A549 (cell line): ENCODE measurements around the gene ELANE. TPM values are rescaled to one million over a fixed set of nuclear protein-coding genes. Genes with fewer than 3 reads are reported as not detected.

Source experiments
- ATAC-seq, 2 experiments: fragments of 200-7000 bp in 1 of 2; fragments of >200 bp in 1 of 2; cut with Nextera tagmentation in 1 of 2; cut with Tn5 transposase in 1 of 2; 3 replicates each; pipeline versions ENCODE4 v1.8.0 to v1.9.1; 2018 to 2020; ENCODE audit warnings: mild to moderate bottlenecking in 1 of 2, moderate library complexity in 1 of 2
- CTCF ChIA-PET: fragments of 300-600 bp; sonication (Branson Sonifier 250); formaldehyde crosslinking; extraction: SDS; loops from one replicate; lab custom pipeline; 2021; ENCODE audit warnings: antibody characterized with exemption, inconsistent platforms; lab: Yijun Ruan, JAX
- POLR2A ChIA-PET: fragments of 350-600 bp; formaldehyde crosslinking; extraction: SDS; loops from one replicate; lab custom pipeline; 2021; ENCODE audit warnings: antibody characterized with exemption, inconsistent platforms; lab: Yijun Ruan, JAX
- DNase-seq, 2 experiments: peaks; one replicate each; pipeline versions ENCODE4 v3.0.0 to v3.0.0-alpha.2; 2011 to 2016; ENCODE audit warnings: low read depth in 1 of 2, low spot score in 1 of 2
- FAIRE-seq: peaks from 2 replicates; lab custom pipeline; 2011; peaks lifted over from hg19 to GRCh38; lab: Jason Lieb, UNC
- H3K27ac ChIP-seq, 2 experiments: fragments of >200 bp; sonication (Bioruptor Twin); formaldehyde crosslinking; 3 replicates each; pipeline ENCODE4 v1.5.1; 2016 to 2017
- H3K4me1 ChIP-seq: fragments of >200 bp; sonication (Bioruptor Twin); formaldehyde crosslinking; 3 replicates; pipeline ENCODE4 v1.6.1; 2016
- H3K4me2 ChIP-seq: fragments of >200 bp; sonication (Bioruptor Twin); formaldehyde crosslinking; 3 replicates; pipeline ENCODE4 v1.6.1; 2016
- H3K4me3 ChIP-seq: fragments of >200 bp; sonication (Bioruptor Twin); formaldehyde crosslinking; 3 replicates; pipeline ENCODE4 v1.5.1; 2016
- H3K9me3 ChIP-seq: fragments of >200 bp; sonication (Bioruptor Twin); formaldehyde crosslinking; 3 replicates; pipeline ENCODE4 v1.6.1; 2016
- CBX8 ChIP-seq: fragments of 200-600 bp; sonication (generic); IDR thresholded peaks from 2 replicates; pipeline ENCODE4 v1.6.1; 2016
- CEBPB ChIP-seq, 2 experiments: fragments of >200 bp in 1 of 2; sonication (Bioruptor Twin) in 1 of 2; formaldehyde crosslinking in 1 of 2; IDR thresholded peaks; 2 replicates each; pipeline ENCODE4 v1.6.1; 2012 to 2016
- E2F6 ChIP-seq: IDR thresholded peaks from 2 replicates; pipeline ENCODE4 v1.6.1; 2012; ENCODE audit warnings: low read depth, borderline replicate concordance
- FOSB ChIP-seq: fragments of 250-450 bp; sonication (Bioruptor Pico); IDR thresholded peaks from 2 replicates; pipeline ENCODE4 v1.5.0; 2020; ENCODE audit warnings: mild to moderate bottlenecking, moderate library complexity
- FOSL2 ChIP-seq, 2 experiments: fragments of 450-650 bp in 1 of 2; fragments of >200 bp in 1 of 2; sonication (Bioruptor Twin) in 1 of 2; formaldehyde crosslinking; IDR thresholded peaks; 2 replicates each; pipeline versions ENCODE4 v1.5.0 to v1.6.1; 2016 to 2020; ENCODE audit warnings: mild to moderate bottlenecking in 1 of 2, moderate library complexity in 1 of 2
- GATA3 ChIP-seq: IDR thresholded peaks from 2 replicates; pipeline ENCODE4 v1.6.1; 2012; ENCODE audit warnings: borderline replicate concordance
- HMGXB4 ChIP-seq: fragments of 250-450 bp; sonication (Bioruptor Pico); IDR thresholded peaks from 2 replicates; pipeline ENCODE4 v1.5.0; 2021; ENCODE audit warnings: mild to moderate bottlenecking, moderate library complexity, borderline replicate concordance
- HOXB13 ChIP-seq: fragments of 250-450 bp; sonication (Bioruptor Pico); IDR thresholded peaks from 2 replicates; pipeline ENCODE4 v1.5.0; 2020; ENCODE audit warnings: low read depth, mild to moderate bottlenecking, moderate library complexity
- HOXB5 ChIP-seq: fragments of 250-450 bp; sonication (Bioruptor Pico); IDR thresholded peaks from 2 replicates; pipeline ENCODE4 v1.5.0; 2020; ENCODE audit warnings: mild to moderate bottlenecking, moderate library complexity
- JUN ChIP-seq, 2 experiments: fragments of >200 bp; sonication (Bioruptor Twin); formaldehyde crosslinking; IDR thresholded peaks; 2 replicates in 1 of 2; 3 replicates in 1 of 2; pipeline ENCODE4 v1.6.1; 2016 to 2017
- MAFK ChIP-seq: fragments of 450-650 bp; IDR thresholded peaks from 2 replicates; pipeline ENCODE4 v1.6.1; 2014; ENCODE audit not compliant: partially characterized antibody
- MAX ChIP-seq: IDR thresholded peaks from 2 replicates; pipeline ENCODE4 v1.6.1; 2012
- NFE2L2 ChIP-seq: fragments of 150-350 bp; conservative IDR thresholded peaks from 2 replicates; pipeline ENCODE4 v1.6.1; 2014; ENCODE audit warnings: low read length
- PBX3 ChIP-seq: IDR thresholded peaks from 2 replicates; pipeline ENCODE4 v1.6.1; 2012
- POLR2AphosphoS2 ChIP-seq: conservative IDR thresholded peaks from 2 replicates; pipeline ENCODE4 v1.6.1; 2012; ENCODE audit warnings: low read length, improper control_type of control experiment, inconsistent platforms
- RAD21 ChIP-seq, 2 experiments: fragments of >200 bp in 1 of 2; sonication (Bioruptor Twin) in 1 of 2; formaldehyde crosslinking in 1 of 2; IDR thresholded peaks in 1 of 2; conservative IDR thresholded peaks in 1 of 2; 2 replicates in 1 of 2; 3 replicates in 1 of 2; pipeline ENCODE4 v1.6.1; 2012 to 2018; ENCODE audit warnings: inconsistent platforms in 1 of 2
- RARB ChIP-seq: fragments of 250-450 bp; sonication (Bioruptor Pico); IDR thresholded peaks from 2 replicates; pipeline ENCODE4 v1.8.0; 2021; ENCODE audit warnings: mild to moderate bottlenecking, moderate library complexity
- TFCP2L1 ChIP-seq: fragments of 250-450 bp; sonication (Bioruptor Pico); IDR thresholded peaks from 2 replicates; pipeline ENCODE4 v1.5.0; 2021; ENCODE audit warnings: mild to moderate bottlenecking
- TP53 ChIP-seq: fragments of 250-450 bp; sonication (Bioruptor Pico); IDR thresholded peaks from 2 replicates; pipeline ENCODE4 v1.5.0; 2021; ENCODE audit warnings: mild to moderate bottlenecking, moderate library complexity
- USF2 ChIP-seq: fragments of 450-650 bp; IDR thresholded peaks from 2 replicates; pipeline ENCODE4 v1.6.1; 2014; ENCODE audit warnings: antibody characterized with exemption
- ZSCAN20 ChIP-seq: fragments of 250-450 bp; sonication (Bioruptor Pico); IDR thresholded peaks from 2 replicates; pipeline ENCODE4 v1.8.0; 2022; ENCODE audit warnings: mild to moderate bottlenecking, moderate library complexity
- WGBS: methylation state at CpG from one replicate; pipeline ENCODE4 v1.1.6; 2017; ENCODE audit errors: missing lambda C conversion rate; 5-methylcytosine and 5-hydroxymethylcytosine counted together
- polyA plus RNA-seq, 4 experiments: library from polyadenylated mRNA; depleted of rRNA in 3 of 4; stranded (reverse); fragments of >200 nt; fragmentation: RNase III in 1 of 4; extraction: RNeasy Plus Mini Kit Qiagen cat#74134 plus additional on column Dnase treatment in 1 of 4; gene quantifications; 2 replicates in 3 of 4; 3 replicates in 1 of 4; pipeline ENCODE4 v1.2.3, GENCODE V29; 2011 to 2017

ELANE gene
- polyA plus RNA-seq, 2 of the 4 experiments (the other 2 are of a cell fraction), result 0.15 to 0.35 TPM

- Histone ChIP-seq H3K4me3 (peak overlapping the region; percentile 42; the same call in 2 of the 3 replicates), H3K9me3 (no peaks in the 10 kb centered on the region), H3K4me1 (peaks cover 48% of the 10 kb centered on the region), H3K27ac (peak overlapping the region; percentile 95 to 98), H3K4me2 (peak overlapping the region; percentile 99)
- WGBS, result 8% methylated on average over 5 of the region's 27 CpGs
- ATAC-seq (peak; percentile 70 to 80), FAIRE-seq (no peak), DNase-seq (peak in 1 of 2 experiments; percentile 93)
- ChIA-PET CTCF (interaction anchor here (1.3 kb wide), 1 partner anchor 16 kb away, joined by 6 read pairs; no protein-coding TSS in a partner anchor), POLR2A (no interaction called here)
- TF ChIP-seq MAX (peak; percentile 55; the same call in 1 of the 2 replicates), E2F6 (peak; percentile 33; the same call in 1 of the 2 replicates), FOSL2 (IDR thresholded peaks at IDR 0.05) (no peak), FOSL2 (CRISPR knock-in tag; IDR thresholded peaks at IDR 0.05) (no peak)
These were observed 20.3 kb downstream of the ELANE start for GRCh38 chr19:872266-872951.

GRCh38 chr19:873084-873483, 21.0 kb downstream of the ELANE start:
- Histone ChIP-seq H3K27ac (peak overlapping the region; percentile 95 to 98; a peak in 5 of 6 replicates), H3K4me1 (peaks cover 48% of the 10 kb centered on the region), H3K9me3 (no peaks in the 10 kb centered on the region), H3K4me2 (peak overlapping the region; percentile 99; the same call in 1 of the 3 replicates), H3K4me3 (no peak overlapping the region)
- FAIRE-seq (no peak), DNase-seq (peak in 1 of 2 experiments; percentile 87), ATAC-seq (peak; percentile 42 to 67)
- TF ChIP-seq HOXB5, result no peak
- no peak for TF ChIP-seq CBX8
- no peak for TF ChIP-seq RAD21 (conservative IDR thresholded peaks at IDR 0.05 in 1 of 2, IDR thresholded peaks at IDR 0.05 in 1 of 2)
- no peak for TF ChIP-seq RARB (CRISPR knock-in tag)
- no peak for TF ChIP-seq POLR2AphosphoS2
- no peak for TF ChIP-seq MAFK
- ChIA-PET CTCF (interaction anchor here (1.3 kb wide), 2 partner anchors 17 to 24 kb away, joined by 3 to 6 read pairs; no protein-coding TSS in a partner anchor), POLR2A (no interaction called here)
- WGBS, result 83% methylated on average over 2 of the region's 13 CpGs

GRCh38 chr19:873561-874041, 21.5 kb downstream of the ELANE start:
- DNase-seq (no peak), FAIRE-seq (no peak), ATAC-seq (no peak)
- 0 out of 3 replicates have a peak overlapping the region, but pooled peaks have one; percentile 25 for H3K4me2 ChIP-seq
- ChIA-PET POLR2A (no interaction called here), CTCF (interaction anchor here (1.3 kb wide), 1 partner anchor 24 kb away, joined by 3 read pairs; no protein-coding TSS in a partner anchor)
- no peaks in the 10 kb centered on the region for H3K9me3 ChIP-seq
- H3K27ac ChIP-seq, result peak overlapping the region; percentile 95 to 98; a peak in 5 of 6 replicates
- WGBS, result 80% methylated on average over 8 of the region's 22 CpGs
- peaks cover 44% of the 10 kb centered on the region for H3K4me1 ChIP-seq
- H3K4me3 ChIP-seq, result no peak overlapping the region
- TF ChIP-seq TFCP2L1 (no peak), FOSL2 (IDR thresholded peaks at IDR 0.05) (no peak), FOSL2 (CRISPR knock-in tag; IDR thresholded peaks at IDR 0.05) (no peak), FOSB (no peak), NFE2L2 (no peak), GATA3 (no peak)

- ChIA-PET CTCF (interaction anchor here (0.5 to 1.0 kb wide), 2 partner anchors 11 to 104 kb away, joined by 3 to 4 read pairs; no protein-coding TSS in a partner anchor), POLR2A (no interaction called here)
- 95% methylated on average over 20 of the region's 28 CpGs for WGBS
- FAIRE-seq (no peak), ATAC-seq (no peak), DNase-seq (no peak)
- Histone ChIP-seq H3K9me3 (no peaks in the 10 kb centered on the region), H3K4me3 (no peak overlapping the region), H3K27ac (no peak overlapping the region), H3K4me1 (peaks cover 27% of the 10 kb centered on the region), H3K4me2 (no peak overlapping the region)
- no peak for TF ChIP-seq USF2
- TF ChIP-seq TP53 (CRISPR knock-in tag), result no peak
- no peak for TF ChIP-seq PBX3
- TF ChIP-seq TFCP2L1, result no peak
- TF ChIP-seq HOXB13 (CRISPR knock-in tag), result no peak
- no peak for TF ChIP-seq HMGXB4 (CRISPR knock-in tag)
- TF ChIP-seq CEBPB (IDR thresholded peaks at IDR 0.05), result no peak
- no peak for TF ChIP-seq NFE2L2
- no peak for TF ChIP-seq JUN (IDR thresholded peaks at IDR 0.05)
- TF ChIP-seq FOSL2 (IDR thresholded peaks at IDR 0.05), result no peak
- no peak for TF ChIP-seq FOSL2 (CRISPR knock-in tag; IDR thresholded peaks at IDR 0.05)
- TF ChIP-seq ZSCAN20 (CRISPR knock-in tag), result no peak
These were observed 23.3 kb downstream of the ELANE start for GRCh38 chr19:875265-875879.
